Neutrophil (primary cell): ENCODE data around the gene SLC5A2.

Experiments used
- H3K27ac ChIP-seq: fragments of 200-600 bp; sonication (generic); 2 replicates; pipeline ENCODE4 v1.5.1; 2016; ENCODE audit warnings: mild to moderate bottlenecking, moderate library complexity
- H3K27me3 ChIP-seq: fragments of 200-600 bp; sonication (generic); 2 replicates; pipeline ENCODE4 v1.6.0; 2016; ENCODE audit warnings: mild to moderate bottlenecking
- H3K36me3 ChIP-seq: fragments of 200-600 bp; sonication (generic); 2 replicates; pipeline ENCODE4 v1.5.1; 2017
- H3K4me1 ChIP-seq, 2 experiments: fragments of 200-600 bp in 1 of 2; sonication (generic) in 1 of 2; 1 replicate in 1 of 2; 2 replicates in 1 of 2; pipeline versions ENCODE4 v1.5.1 to v1.6.1; 2013 to 2016; ENCODE audit warnings: low read depth in 1 of 2, low read length in 1 of 2, mild to moderate bottlenecking in 1 of 2, moderate library complexity in 1 of 2; ENCODE audit not compliant: control insufficient read depth in 1 of 2, insufficient read depth in 1 of 2
- H3K4me3 ChIP-seq, 2 experiments: fragments of 200-600 bp in 1 of 2; sonication (generic) in 1 of 2; 1 replicate in 1 of 2; 2 replicates in 1 of 2; pipeline ENCODE4 v1.5.1; 2013 to 2016; ENCODE audit warnings: low read depth in 1 of 2, low read length in 1 of 2, mild to moderate bottlenecking in 1 of 2, moderate library complexity in 1 of 2
- H3K9me3 ChIP-seq: fragments of 200-600 bp; sonication (generic); 2 replicates; pipeline ENCODE4 v1.5.1; 2016
- TF ChIP-seq, protein P1 (sequence below): fragments of 200-600 bp; sonication (generic); IDR thresholded peaks from 2 replicates; pipeline ENCODE4 v1.5.1; 2016; ENCODE audit warnings: antibody characterized with exemption

SLC5A2 gene

DNA sequence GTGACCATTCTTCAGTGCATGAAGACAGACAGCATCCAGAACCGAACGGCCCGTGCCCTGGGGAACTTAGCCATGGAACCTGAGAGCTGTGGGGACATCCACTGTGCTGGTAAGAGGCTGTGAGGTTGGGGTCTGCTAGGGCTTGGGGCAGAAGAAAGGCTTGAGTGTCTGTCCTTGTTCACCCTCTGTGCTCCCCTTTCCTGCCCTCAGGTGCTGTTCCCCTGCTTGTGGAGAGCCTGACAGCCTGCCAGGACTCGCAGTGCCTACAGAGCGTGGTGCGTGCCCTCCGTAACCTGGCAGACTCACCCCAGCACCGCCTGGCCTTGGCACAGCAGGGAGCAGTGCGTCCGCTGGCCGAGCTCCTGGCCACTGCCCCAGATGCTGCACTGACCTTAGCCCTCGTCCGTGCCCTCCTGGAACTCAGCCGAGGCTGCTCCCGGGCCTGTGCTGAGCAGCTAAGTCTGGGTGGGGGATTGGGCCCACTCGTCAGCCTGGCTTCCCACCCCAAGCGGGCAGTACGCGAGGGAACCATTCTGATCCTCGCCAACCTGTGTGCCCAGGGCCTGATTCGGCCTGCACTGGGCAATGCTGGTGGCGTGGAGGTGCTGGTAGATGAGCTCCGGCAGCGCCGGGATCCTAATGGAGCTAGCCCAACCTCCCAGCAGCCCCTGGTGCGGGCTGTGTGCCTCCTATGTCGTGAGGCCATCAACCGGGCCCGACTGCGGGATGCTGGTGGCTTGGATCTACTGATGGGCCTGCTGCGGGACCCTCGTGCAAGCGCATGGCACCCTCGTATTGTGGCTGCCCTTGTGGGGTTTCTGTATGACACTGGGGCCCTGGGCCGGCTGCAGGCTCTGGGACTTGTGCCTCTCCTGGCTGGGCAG lies 20.8 kb upstream of the SLC5A2 start:
- H3K36me3 ChIP-seq, result peaks cover 18% of the 10 kb centered on the region
- no peak overlapping the region for H3K4me3 ChIP-seq
- TF ChIP-seq, protein P1, sequence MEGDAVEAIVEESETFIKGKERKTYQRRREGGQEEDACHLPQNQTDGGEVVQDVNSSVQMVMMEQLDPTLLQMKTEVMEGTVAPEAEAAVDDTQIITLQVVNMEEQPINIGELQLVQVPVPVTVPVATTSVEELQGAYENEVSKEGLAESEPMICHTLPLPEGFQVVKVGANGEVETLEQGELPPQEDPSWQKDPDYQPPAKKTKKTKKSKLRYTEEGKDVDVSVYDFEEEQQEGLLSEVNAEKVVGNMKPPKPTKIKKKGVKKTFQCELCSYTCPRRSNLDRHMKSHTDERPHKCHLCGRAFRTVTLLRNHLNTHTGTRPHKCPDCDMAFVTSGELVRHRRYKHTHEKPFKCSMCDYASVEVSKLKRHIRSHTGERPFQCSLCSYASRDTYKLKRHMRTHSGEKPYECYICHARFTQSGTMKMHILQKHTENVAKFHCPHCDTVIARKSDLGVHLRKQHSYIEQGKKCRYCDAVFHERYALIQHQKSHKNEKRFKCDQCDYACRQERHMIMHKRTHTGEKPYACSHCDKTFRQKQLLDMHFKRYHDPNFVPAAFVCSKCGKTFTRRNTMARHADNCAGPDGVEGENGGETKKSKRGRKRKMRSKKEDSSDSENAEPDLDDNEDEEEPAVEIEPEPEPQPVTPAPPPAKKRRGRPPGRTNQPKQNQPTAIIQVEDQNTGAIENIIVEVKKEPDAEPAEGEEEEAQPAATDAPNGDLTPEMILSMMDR, result no peak
- H3K27me3 ChIP-seq, result no peaks in the 10 kb centered on the region
- H3K9me3 ChIP-seq, result no peaks in the 10 kb centered on the region
- H3K27ac ChIP-seq, result no peak overlapping the region
- H3K4me1 ChIP-seq, result peaks cover 28 to 34% of the 10 kb centered on the region in 2 experiments

DNA sequence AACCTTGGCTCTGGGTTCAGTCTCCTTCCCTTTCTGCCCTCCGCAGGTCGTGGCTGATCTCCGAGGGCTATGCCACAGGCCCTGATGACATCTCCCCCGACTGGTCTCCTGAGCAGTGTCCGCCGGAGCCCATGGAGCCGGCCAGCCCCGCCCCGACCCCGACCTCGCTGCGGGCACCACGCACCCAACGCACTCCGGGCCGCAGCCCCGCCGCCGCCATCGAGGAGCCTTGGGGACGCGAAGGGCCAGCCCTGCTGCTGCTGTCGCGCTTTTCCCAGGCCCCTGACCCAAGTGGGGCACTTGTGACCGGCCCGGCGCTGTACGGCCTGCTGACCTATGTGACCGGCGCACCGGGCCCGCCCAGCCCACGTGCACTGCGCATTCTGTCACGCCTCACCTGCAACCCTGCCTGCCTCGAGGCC lies 18.6 kb upstream of the SLC5A2 start:
- Histone ChIP-seq H3K36me3 (peaks cover 18% of the 10 kb centered on the region), H3K4me1 (peaks cover 15 to 17% of the 10 kb centered on the region in 2 experiments), H3K27me3 (no peaks in the 10 kb centered on the region), H3K27ac (no peak overlapping the region), H3K9me3 (no peaks in the 10 kb centered on the region), H3K4me3 (no peak overlapping the region)
- TF ChIP-seq, protein P1, result no peak

DNA sequence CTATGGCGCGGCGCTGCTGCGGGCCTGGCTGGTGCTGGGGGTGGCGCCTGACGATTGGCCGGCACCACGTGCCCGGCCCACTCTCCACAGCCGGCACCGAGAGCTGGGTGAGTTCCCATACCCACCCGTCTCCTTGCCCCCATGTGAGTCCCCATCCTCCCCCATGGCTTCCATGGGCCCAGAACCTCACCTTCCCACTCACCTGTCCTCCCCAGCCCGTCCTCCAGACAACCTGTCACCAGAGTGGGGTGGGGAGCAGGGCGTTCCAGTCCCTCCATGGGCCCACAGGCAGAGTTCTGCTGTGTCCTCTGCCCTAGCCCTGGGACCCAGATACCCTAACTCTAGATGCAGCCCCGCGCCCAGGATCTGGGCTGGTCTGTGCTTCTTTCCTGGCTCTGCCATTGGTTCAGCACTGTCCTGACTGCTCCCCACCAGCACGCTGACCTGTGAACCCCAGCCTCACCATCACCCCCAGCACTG lies 18.1 kb upstream of the SLC5A2 start:
- Histone ChIP-seq H3K36me3 (peaks cover 18% of the 10 kb centered on the region), H3K27me3 (no peaks in the 10 kb centered on the region), H3K9me3 (no peaks in the 10 kb centered on the region), H3K27ac (no peak overlapping the region), H3K4me1 (peaks cover 14 to 16% of the 10 kb centered on the region in 2 experiments), H3K4me3 (no peak overlapping the region)
- TF ChIP-seq, protein P1, result no peak

DNA sequence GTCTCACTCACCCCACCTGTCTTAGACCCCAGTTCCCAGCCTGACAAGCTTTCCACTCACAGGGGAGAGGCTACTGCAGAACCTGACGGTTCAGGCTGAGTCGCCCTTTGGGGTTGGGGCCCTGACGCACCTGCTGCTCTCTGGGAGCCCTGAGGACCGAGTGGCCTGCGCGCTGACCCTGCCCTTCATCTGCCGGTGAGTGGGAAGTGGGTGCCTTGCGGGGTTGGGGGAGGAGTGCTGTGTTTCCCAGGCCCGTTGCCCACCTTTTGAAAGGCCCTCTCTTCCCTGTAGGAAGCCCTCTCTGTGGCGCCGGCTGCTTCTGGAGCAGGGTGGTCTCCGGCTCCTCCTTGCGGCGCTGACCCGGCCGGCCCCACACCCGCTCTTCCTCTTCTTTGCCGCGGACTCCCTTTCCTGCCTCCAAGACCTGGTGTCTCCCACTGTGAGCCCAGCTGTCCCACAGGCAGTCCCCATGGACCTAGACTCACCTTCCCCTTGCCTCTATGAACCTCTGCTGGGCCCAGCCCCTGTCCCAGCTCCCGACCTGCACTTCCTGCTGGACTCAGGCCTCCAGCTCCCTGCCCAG lies 17.0 kb upstream of the SLC5A2 start:
- Histone ChIP-seq H3K27me3 (peaks cover 2% of the 10 kb centered on the region), H3K4me1 (peaks cover 6 to 8% of the 10 kb centered on the region in 2 experiments), H3K4me3 (no peak overlapping the region), H3K27ac (no peak overlapping the region), H3K9me3 (no peaks in the 10 kb centered on the region), H3K36me3 (peaks cover 18% of the 10 kb centered on the region)
- TF ChIP-seq, protein P1, result no peak

DNA sequence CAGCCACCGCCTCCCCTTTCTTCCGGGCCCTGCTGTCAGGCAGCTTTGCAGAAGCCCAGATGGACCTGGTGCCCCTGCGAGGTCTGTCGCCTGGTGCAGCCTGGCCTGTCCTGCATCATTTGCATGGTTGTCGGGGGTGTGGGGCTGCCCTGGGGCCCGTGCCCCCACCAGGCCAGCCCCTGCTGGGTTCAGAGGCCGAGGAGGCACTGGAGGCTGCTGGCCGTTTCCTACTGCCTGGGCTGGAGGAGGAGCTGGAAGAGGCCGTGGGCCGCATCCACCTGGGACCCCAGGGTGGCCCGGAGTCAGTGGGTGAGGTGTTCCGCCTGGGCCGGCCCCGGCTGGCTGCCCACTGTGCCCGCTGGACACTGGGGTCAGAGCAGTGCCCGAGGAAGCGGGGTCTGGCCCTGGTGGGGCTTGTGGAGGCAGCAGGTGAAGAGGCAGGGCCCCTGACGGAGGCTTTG lies 16.5 kb upstream of the SLC5A2 start:
- Histone ChIP-seq H3K9me3 (no peaks in the 10 kb centered on the region), H3K27me3 (peaks cover 8% of the 10 kb centered on the region), H3K36me3 (peaks cover 18% of the 10 kb centered on the region), H3K4me3 (no peak overlapping the region), H3K4me1 (peaks cover 6 to 8% of the 10 kb centered on the region in 2 experiments), H3K27ac (no peak overlapping the region)
- TF ChIP-seq, protein P1, result no peak
